Aorta (tissue), 5 donors: ENCODE measurements around the gene GIGYF2. TPM values are rescaled to one million over a fixed set of nuclear protein-coding genes. Genes with fewer than 3 reads are reported as not detected.

Experiments
- ATAC-seq: fragments of 200-7000 bp; cut with Tn5 transposase; one replicate; pipeline ENCODE4 v1.9.1; 2022; ENCODE audit warnings: moderate library complexity; ENCODE audit not compliant: low FRiP score
- DNase-seq, 2 donors: peaks; one replicate each; pipeline ENCODE4 v3.0.0-alpha.2; 2020
- H3K27ac ChIP-seq, 2 donors: one replicate each; pipeline ENCODE4 v1.5.1; 2013; ENCODE audit warnings: low read length in 2 of 2, mild to moderate bottlenecking in 2 of 2, moderate library complexity in 2 of 2, control low read depth in 1 of 2, inconsistent platforms in 1 of 2, low read depth in 1 of 2
- H3K27me3 ChIP-seq, 2 donors: one replicate each; pipeline ENCODE4 v1.6.1; 2013; ENCODE audit warnings: control low read depth in 1 of 2, low read length in 1 of 2, mild to moderate bottlenecking in 1 of 2, moderate library complexity in 1 of 2; ENCODE audit not compliant: insufficient read depth in 2 of 2, control insufficient read depth in 1 of 2
- H3K36me3 ChIP-seq, 2 donors: one replicate each; pipeline ENCODE4 v1.6.1; 2013; ENCODE audit warnings: control low read depth in 1 of 2, low read length in 1 of 2, mild to moderate bottlenecking in 1 of 2; ENCODE audit not compliant: insufficient read depth in 2 of 2, control insufficient read depth in 1 of 2
- H3K4me1 ChIP-seq, 2 donors: one replicate each; pipeline ENCODE4 v1.6.1; 2013; ENCODE audit warnings: low read length in 2 of 2, control low read depth in 1 of 2, mild to moderate bottlenecking in 1 of 2, moderate library complexity in 1 of 2; ENCODE audit not compliant: insufficient read depth in 2 of 2, control insufficient read depth in 1 of 2
- H3K4me3 ChIP-seq, 2 donors: one replicate each; pipeline ENCODE4 v1.5.1; 2013; ENCODE audit warnings: low read length in 2 of 2, control low read depth in 1 of 2, mild to moderate bottlenecking in 1 of 2
- H3K9me3 ChIP-seq: one replicate; pipeline ENCODE4 v1.6.1; 2013; ENCODE audit warnings: mild to moderate bottlenecking, low read length; ENCODE audit not compliant: control insufficient read depth
- WGBS, 2 donors: extraction: QIAGEN DNeasy Blood & Tissue Kit; methylation state at CpG; one replicate each; pipeline ENCODE4 v1.1.7; 2013; 5-methylcytosine and 5-hydroxymethylcytosine counted together
- intact Hi-C, 2 donors: fragments of 100-400 bp; cut with DNase I; formaldehyde crosslinking; loops; one replicate each; pipeline versions ENCODE4 v1.14.2 to v1.15.0; 2022
- polyA plus RNA-seq, 2 donors: library from polyadenylated mRNA; stranded (reverse); fragments of 200-250 nt; gene quantifications; one replicate each; pipeline ENCODE4 v1.2.3, GENCODE V29; 2013
- total RNA-seq, 2 donors: library from RNA; stranded (reverse); fragmentation: NEBNext Ultra II Directional; extraction: Animal tissue kit (Norgen Biotek cat#: 25700); gene quantifications; one replicate each; pipeline ENCODE4 v1.2.1, GENCODE V29; 2021
- donor health status: healthy with polysubstance abuse.
- donor health status: Bipolar disorder and iron deficiency.
- donor health status: DM: no; HTN: no; CAD: no.
- donor health status: DM: no; HTN: no; CAD: no.
- donor health status: DM: yes; HTN: yes; CAD: no.

GIGYF2 gene
- total and polyA plus RNA-seq, 4 donors, result 13.3 to 100 (median 43.7) TPM

GRCh38 chr2:232779465-232779864 is 82.3 kb downstream of the GIGYF2 start:
- no peak for ATAC-seq
- peak overlapping the region in 1 of 2 donors; percentile 38 for H3K27ac ChIP-seq
- no peak for DNase-seq
- no peak overlapping the region for H3K4me3 ChIP-seq
- 27 to 28% methylated on average over 3 of the region's 3 CpGs for WGBS, 2 donors
- intact Hi-C loops, result no loop called here
- peaks cover 0 to 1% of the 10 kb centered on the region in 2 donors for H3K4me1 ChIP-seq
- H3K36me3 ChIP-seq, result no peaks in the 10 kb centered on the region
- no peaks in the 10 kb centered on the region for H3K9me3 ChIP-seq
- H3K27me3 ChIP-seq, result no peaks in the 10 kb centered on the region

GRCh38 chr2:232779934-232780333 is 82.8 kb downstream of the GIGYF2 start:
- H3K27ac ChIP-seq, result no peak overlapping the region

GRCh38 chr2:232781765-232782164 is 84.6 kb downstream of the GIGYF2 start:
- no peak for DNase-seq
- Histone ChIP-seq H3K4me1 (peaks cover 0 to 1% of the 10 kb centered on the region in 2 donors), H3K4me3 (no peak overlapping the region), H3K27ac (no peak overlapping the region), H3K9me3 (no peaks in the 10 kb centered on the region), H3K27me3 (no peaks in the 10 kb centered on the region), H3K36me3 (peaks cover 0 to 2% of the 10 kb centered on the region in 2 donors)
- intact Hi-C loops, result no loop called here
- no peak for ATAC-seq

More at GRCh38 chr2:232779934-232780333, 82.8 kb downstream of the GIGYF2 start:
- Histone ChIP-seq H3K4me1 (peaks cover 0 to 1% of the 10 kb centered on the region in 2 donors), H3K9me3 (no peaks in the 10 kb centered on the region), H3K36me3 (no peaks in the 10 kb centered on the region), H3K27me3 (no peaks in the 10 kb centered on the region), H3K4me3 (no peak overlapping the region)
- no peak for DNase-seq
- 4 to 11% methylated on average over 1 of the region's 1 CpG for WGBS, 2 donors
- intact Hi-C loops, result no loop called here
- no peak for ATAC-seq

GRCh38 chr2:232783278-232783677 is 86.1 kb downstream of the GIGYF2 start:
- intact Hi-C loops, result no loop called here

GRCh38 chr2:232787806-232788205 is 90.7 kb downstream of the GIGYF2 start:
- Histone ChIP-seq H3K4me3 (no peak overlapping the region), H3K27ac (no peak overlapping the region), H3K27me3 (no peaks in the 10 kb centered on the region), H3K4me1 (no peaks in the 10 kb centered on the region), H3K9me3 (no peaks in the 10 kb centered on the region), H3K36me3 (peaks cover 8 to 10% of the 10 kb centered on the region in 2 donors)
- no peak for DNase-seq
- intact Hi-C loops, result no loop called here
- ATAC-seq, result no peak

More at GRCh38 chr2:232783278-232783677, 86.1 kb downstream of the GIGYF2 start:
- no peak overlapping the region for H3K4me3 ChIP-seq
- peaks cover 0 to 2% of the 10 kb centered on the region in 2 donors for H3K36me3 ChIP-seq
- DNase-seq (no peak), ATAC-seq (no peak)
- no peak overlapping the region for H3K27ac ChIP-seq
- peaks cover 0 to 1% of the 10 kb centered on the region in 2 donors for H3K4me1 ChIP-seq
- no peaks in the 10 kb centered on the region for H3K27me3 ChIP-seq
- no peaks in the 10 kb centered on the region for H3K9me3 ChIP-seq

DNA sequence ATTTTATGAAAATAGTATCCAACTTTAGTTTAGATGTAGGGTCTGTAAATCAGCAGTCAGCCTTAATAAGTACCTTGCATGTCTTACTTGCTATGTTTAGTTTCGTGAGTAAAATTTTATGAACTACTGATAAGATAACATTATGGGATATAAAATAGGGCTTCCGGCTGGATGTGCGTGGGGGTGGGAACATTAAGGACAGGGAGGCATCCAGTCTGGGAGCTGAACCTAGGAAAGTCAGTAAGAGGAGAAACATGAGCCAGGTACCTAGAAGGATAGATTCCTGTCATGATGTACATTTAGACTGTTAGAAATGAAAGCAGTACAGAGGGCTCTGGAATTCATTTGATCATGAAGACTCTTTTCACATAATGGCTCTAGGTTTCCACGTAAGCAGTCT is 92.0 kb downstream of the GIGYF2 start:
- no peak for ATAC-seq
- Histone ChIP-seq H3K9me3 (no peaks in the 10 kb centered on the region), H3K4me3 (no peak overlapping the region), H3K4me1 (no peaks in the 10 kb centered on the region), H3K36me3 (peaks cover 11 to 14% of the 10 kb centered on the region in 2 donors), H3K27me3 (no peaks in the 10 kb centered on the region), H3K27ac (no peak overlapping the region)
- no peak for DNase-seq
- WGBS, 2 donors, result 67 to 75% methylated on average over 4 of the region's 4 CpGs
- intact Hi-C loops, result no loop called here

GRCh38 chr2:232791518-232791917 is 94.4 kb downstream of the GIGYF2 start:
- no peaks in the 10 kb centered on the region for H3K4me1 ChIP-seq
- intact Hi-C loops, result no loop called here
- ATAC-seq (no peak), DNase-seq (no peak)
- H3K9me3 ChIP-seq, result no peaks in the 10 kb centered on the region
- no peak overlapping the region for H3K27ac ChIP-seq
- peaks cover 13 to 22% of the 10 kb centered on the region in 2 donors for H3K36me3 ChIP-seq
- no peaks in the 10 kb centered on the region for H3K27me3 ChIP-seq
- 91 to 95% methylated on average over 4 of the region's 4 CpGs for WGBS, 2 donors
- no peak overlapping the region for H3K4me3 ChIP-seq

DNA sequence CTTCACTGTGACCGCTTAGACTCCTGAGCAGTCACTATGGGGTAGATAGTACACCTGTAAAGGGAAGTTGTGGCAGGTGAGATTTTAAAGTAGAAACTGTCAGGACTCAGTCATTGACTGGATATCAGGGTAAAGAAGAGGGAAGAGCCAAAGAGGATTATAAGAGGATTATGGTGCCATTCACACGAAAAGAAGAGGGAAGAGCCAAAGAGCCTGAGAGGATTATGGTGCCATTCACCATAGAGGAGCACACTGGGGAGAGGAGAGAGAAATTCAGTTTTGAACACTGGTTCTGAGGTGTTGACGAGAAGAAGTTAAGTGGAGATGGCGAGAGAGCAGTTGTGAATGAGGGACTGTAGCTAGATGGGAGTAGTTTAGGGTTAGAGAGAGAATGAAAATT is 96.1 kb downstream of the GIGYF2 start:
- intact Hi-C loops, result no loop called here
- Histone ChIP-seq H3K36me3 (peaks cover 17 to 22% of the 10 kb centered on the region in 2 donors), H3K4me1 (no peaks in the 10 kb centered on the region), H3K27ac (no peak overlapping the region), H3K27me3 (no peaks in the 10 kb centered on the region), H3K4me3 (no peak overlapping the region), H3K9me3 (no peaks in the 10 kb centered on the region)
- 79 to 90% methylated on average over 4 of the region's 4 CpGs for WGBS, 2 donors
- DNase-seq (no peak), ATAC-seq (no peak)

DNA sequence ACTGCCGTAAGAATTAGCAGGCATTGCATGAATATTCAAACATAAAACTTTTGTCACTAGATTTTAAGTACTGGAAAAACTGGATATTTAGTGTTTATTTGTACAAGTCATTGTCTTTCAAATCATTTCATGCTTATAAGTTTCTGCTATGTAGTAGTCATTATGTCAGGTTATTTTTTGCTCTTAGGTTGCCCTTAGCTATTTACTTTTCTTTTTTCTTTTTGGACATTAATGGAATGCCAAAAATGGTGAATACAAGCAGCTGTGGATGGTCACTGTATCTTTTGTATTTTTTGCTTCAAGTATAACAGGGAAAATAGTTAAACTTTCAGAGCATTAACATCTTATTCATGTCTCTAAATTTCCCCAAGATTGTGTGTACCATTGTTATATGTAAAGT is 97.8 kb downstream of the GIGYF2 start:
- H3K27me3 ChIP-seq, result no peaks in the 10 kb centered on the region
- no peaks in the 10 kb centered on the region for H3K9me3 ChIP-seq
- ATAC-seq (no peak), DNase-seq (no peak)
- intact Hi-C loops, result no loop called here
- H3K27ac ChIP-seq, result no peak overlapping the region
- no peaks in the 10 kb centered on the region for H3K4me1 ChIP-seq
- WGBS, 2 donors, result 81 to 83% methylated on average over 1 of the region's 1 CpG
- H3K4me3 ChIP-seq, result no peak overlapping the region
- peaks cover 17 to 22% of the 10 kb centered on the region in 2 donors for H3K36me3 ChIP-seq
